Endothelial cell of umbilical vein (primary cell): Measurements from ENCODE around the gene KATNAL2. TPM values are rescaled to one million over a fixed set of nuclear protein-coding genes. Genes with fewer than 3 reads are reported as not detected.

Experiments
- BruUV-seq: library from RNA; stranded (reverse); fragments of 400-500 nt; replicated peaks from 2 replicates; lab custom pipeline; 2021; lab: Mats Ljungman, UMichigan
- CTCF ChIA-PET: fragments of 300-600, 350-600 bp; sonication (Branson Sonifier 250); formaldehyde crosslinking; loops from one replicate; lab custom pipeline; 2021; ENCODE audit warnings: antibody characterized with exemption, inconsistent platforms; lab: Charles Lee
- POLR2A ChIA-PET: fragments of 300-600, 350-600 bp; sonication (Branson Sonifier 250); formaldehyde crosslinking; loops from one replicate; lab custom pipeline; 2021; ENCODE audit warnings: antibody characterized with exemption, inconsistent platforms; lab: Charles Lee
- DNase-seq: peaks from one replicate; pipeline ENCODE4 v3.0.0-alpha.2; 2011; ENCODE audit warnings: low read depth, low spot score
- FAIRE-seq: peaks from 2 replicates; lab custom pipeline; 2011; peaks lifted over from hg19 to GRCh38; lab: Jason Lieb, UNC
- H2AFZ ChIP-seq: 2 replicates; pipeline ENCODE4 v1.6.0; 2012; ENCODE audit warnings: low read depth, low read length, control low read depth, inconsistent platforms
- H3K27ac ChIP-seq: 2 replicates; pipeline ENCODE4 v1.5.1; 2011; ENCODE audit warnings: low read depth, mild to moderate bottlenecking, control low read depth, low read length, moderate library complexity; ENCODE audit not compliant: insufficient read depth
- H3K27me3 ChIP-seq, 2 experiments: 2 replicates each; pipeline versions ENCODE4 v1.6.0 to v1.6.1; 2011; ENCODE audit warnings: low read length in 2 of 2, mixed read lengths in 1 of 2; ENCODE audit not compliant: control insufficient read depth in 2 of 2, insufficient read depth in 2 of 2
- H3K36me3 ChIP-seq, 2 experiments: 2 replicates in 1 of 2; 3 replicates in 1 of 2; pipeline ENCODE4 v1.5.1; 2011; ENCODE audit warnings: low read length in 2 of 2, mild to moderate bottlenecking in 1 of 2, moderate library complexity in 1 of 2; ENCODE audit not compliant: control insufficient read depth in 2 of 2, insufficient read depth in 2 of 2; ENCODE audit errors: extremely low read depth in 1 of 2
- H3K4me1 ChIP-seq: 3 replicates; pipeline ENCODE4 v1.5.1; 2011; ENCODE audit warnings: mild to moderate bottlenecking, low read length; ENCODE audit not compliant: control insufficient read depth, insufficient read depth; ENCODE audit errors: extremely low read depth
- H3K4me2 ChIP-seq: 2 replicates; pipeline ENCODE4 v1.6.1; 2011; ENCODE audit warnings: low read length, control low read depth, mixed read lengths; ENCODE audit not compliant: insufficient read depth
- H3K4me3 ChIP-seq, 3 experiments: fragments of 200-600 bp in 1 of 3; sonication (generic), shearing (Covaris generic) in 1 of 3; replicated peaks in 1 of 3; 2 replicates each; pipeline ENCODE4 v1.5.1; 2011 to 2016; ENCODE audit warnings: control low read depth in 3 of 3, low read length in 3 of 3, mild to moderate bottlenecking in 2 of 3, inconsistent platforms in 1 of 3, low read depth in 1 of 3, moderate library complexity in 1 of 3; ENCODE audit not compliant: insufficient read depth in 1 of 3
- H3K79me2 ChIP-seq: 2 replicates; pipeline ENCODE4 v1.6.0; 2012; ENCODE audit warnings: low read length, inconsistent platforms; ENCODE audit not compliant: control insufficient read depth, insufficient read depth
- H3K9ac ChIP-seq: replicated peaks from 2 replicates; pipeline ENCODE3; 2011; ENCODE audit warnings: low read length, control low read depth; ENCODE audit not compliant: insufficient read depth; ENCODE audit errors: extremely low read depth
- H3K9me1 ChIP-seq: replicated peaks from 3 replicates; pipeline ENCODE4 v1.6.0; 2011; ENCODE audit warnings: mild to moderate bottlenecking, low read length; ENCODE audit not compliant: control insufficient read depth, insufficient read depth; ENCODE audit errors: extremely low read depth
- H3K9me3 ChIP-seq: replicated peaks from 2 replicates; pipeline ENCODE4 v1.5.1; 2012; ENCODE audit warnings: low read length, inconsistent platforms; ENCODE audit not compliant: control insufficient read depth, insufficient read depth
- H4K20me1 ChIP-seq: replicated peaks from 2 replicates; pipeline ENCODE3; 2011; ENCODE audit warnings: mild to moderate bottlenecking, low read length; ENCODE audit not compliant: control insufficient read depth, insufficient read depth; ENCODE audit errors: extremely low read depth
- EZH2 ChIP-seq: IDR thresholded peaks from 2 replicates; pipeline ENCODE4 v1.6.1; 2012; ENCODE audit warnings: borderline replicate concordance, low read depth, mild to moderate bottlenecking, moderate library complexity, low read length, inconsistent platforms; ENCODE audit not compliant: severe bottlenecking
- FOS ChIP-seq: IDR thresholded peaks from 2 replicates; pipeline ENCODE4 v1.6.1; 2011; ENCODE audit warnings: mild to moderate bottlenecking, low read length, moderate library complexity, borderline replicate concordance; ENCODE audit not compliant: insufficient read depth
- GATA2 ChIP-seq: IDR thresholded peaks from 2 replicates; pipeline ENCODE4 v1.7.0; 2011; ENCODE audit warnings: low read depth, mild to moderate bottlenecking, moderate library complexity, mixed read lengths, low read length; ENCODE audit not compliant: insufficient read length, insufficient read depth
- JUN ChIP-seq: IDR thresholded peaks from 2 replicates; pipeline ENCODE4 v1.6.1; 2011; ENCODE audit warnings: borderline replicate concordance, low read depth; ENCODE audit not compliant: insufficient read length, insufficient read depth
- MYC ChIP-seq: IDR thresholded peaks from one replicate; pipeline ENCODE4 v1.6.1; 2011; ENCODE audit warnings: mild to moderate bottlenecking, low read depth, low read length
- POLR2A ChIP-seq: IDR thresholded peaks from 2 replicates; pipeline ENCODE4 v1.6.1; 2012; ENCODE audit warnings: low read depth, mild to moderate bottlenecking, control low read depth, low read length
- POLR2AphosphoS5 ChIP-seq: IDR thresholded peaks from 2 replicates; pipeline ENCODE4 v1.6.1; 2012; ENCODE audit warnings: low read depth, mild to moderate bottlenecking, control low read depth, low read length, moderate library complexity; ENCODE audit not compliant: insufficient read depth
- dilution Hi-C: fragments of 300-500 bp; cut with MboI; formaldehyde crosslinking; loops from one replicate; pipeline ENCODE4 v1.15.0; 2019; ENCODE audit warnings: low sequenced_read_pairs; ENCODE audit not compliant: extremely low pct_ligation_motif_present
- intact Hi-C: fragments of 100-400 bp; cut with micrococcal nuclease; formaldehyde crosslinking; loops from one replicate; pipeline ENCODE4 v1.10.0; 2022
- polyA plus RNA-seq, 4 experiments: library from polyadenylated mRNA; depleted of rRNA in 3 of 4; stranded (reverse) in 3 of 4; unstranded in 1 of 4; fragments of >200 nt; gene quantifications; 2 replicates each; pipeline versions ENCODE4 v1.2.1 to v1.2.3, GENCODE V29; 2011 to 2012; ENCODE audit warnings: missing spikeins in 1 of 4
- total RNA-seq: library from RNA; stranded (reverse); gene quantifications from 2 replicates; pipeline ENCODE4 v1.2.3, GENCODE V29; 2021
- TF ChIP-seq, protein P1 (sequence below): IDR thresholded peaks from 2 replicates; pipeline ENCODE4 v1.6.1; 2011; ENCODE audit not compliant: insufficient read depth, insufficient read length
- TF ChIP-seq, protein P2 (sequence below), 2 donors: IDR thresholded peaks; 1 replicate in 1 of 2; 2 replicates in 1 of 2; pipeline ENCODE4 v1.5.1; 2011; ENCODE audit warnings: low read length in 2 of 2, mild to moderate bottlenecking in 2 of 2, moderate library complexity in 2 of 2, control low read depth in 1 of 2, inconsistent platforms in 1 of 2, low read depth in 1 of 2; ENCODE audit not compliant: insufficient read depth in 1 of 2; ENCODE audit errors: extremely low read depth in 1 of 2

Gene KATNAL2
- total and polyA plus RNA-seq, 2 donors (not counting 3 experiments of a cell fraction or from before 2014, with no cell fraction given) = 0.51 to 1.3 TPM

DNA sequence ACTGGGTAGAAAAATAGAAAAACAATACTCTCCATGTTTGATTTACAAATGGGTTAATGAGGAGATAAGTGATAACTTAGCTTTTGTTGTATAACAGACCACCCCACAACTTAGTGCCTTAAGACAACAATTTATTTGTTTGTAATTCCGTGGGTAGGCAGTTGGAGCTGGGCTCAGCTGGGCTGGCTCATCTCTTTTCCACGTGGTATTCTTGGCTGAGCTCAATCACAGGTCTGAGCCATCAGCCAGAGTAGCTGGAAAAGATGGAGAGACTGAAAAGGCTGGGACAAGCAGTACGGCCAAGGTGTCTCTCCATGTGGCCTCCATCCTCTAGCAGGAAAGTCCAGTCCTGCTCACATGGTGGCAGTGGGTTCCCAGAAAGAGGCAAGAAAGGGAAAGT is 150.2 kb downstream of the KATNAL2 start:
- no peak for TF ChIP-seq FOS
- no peak for TF ChIP-seq POLR2A
- no peak for TF ChIP-seq MYC
- TF ChIP-seq, protein P1, sequence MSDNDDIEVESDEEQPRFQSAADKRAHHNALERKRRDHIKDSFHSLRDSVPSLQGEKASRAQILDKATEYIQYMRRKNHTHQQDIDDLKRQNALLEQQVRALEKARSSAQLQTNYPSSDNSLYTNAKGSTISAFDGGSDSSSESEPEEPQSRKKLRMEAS = no peak
- TF ChIP-seq GATA2 = no peak
- TF ChIP-seq JUN = no peak
- TF ChIP-seq, protein P2, sequence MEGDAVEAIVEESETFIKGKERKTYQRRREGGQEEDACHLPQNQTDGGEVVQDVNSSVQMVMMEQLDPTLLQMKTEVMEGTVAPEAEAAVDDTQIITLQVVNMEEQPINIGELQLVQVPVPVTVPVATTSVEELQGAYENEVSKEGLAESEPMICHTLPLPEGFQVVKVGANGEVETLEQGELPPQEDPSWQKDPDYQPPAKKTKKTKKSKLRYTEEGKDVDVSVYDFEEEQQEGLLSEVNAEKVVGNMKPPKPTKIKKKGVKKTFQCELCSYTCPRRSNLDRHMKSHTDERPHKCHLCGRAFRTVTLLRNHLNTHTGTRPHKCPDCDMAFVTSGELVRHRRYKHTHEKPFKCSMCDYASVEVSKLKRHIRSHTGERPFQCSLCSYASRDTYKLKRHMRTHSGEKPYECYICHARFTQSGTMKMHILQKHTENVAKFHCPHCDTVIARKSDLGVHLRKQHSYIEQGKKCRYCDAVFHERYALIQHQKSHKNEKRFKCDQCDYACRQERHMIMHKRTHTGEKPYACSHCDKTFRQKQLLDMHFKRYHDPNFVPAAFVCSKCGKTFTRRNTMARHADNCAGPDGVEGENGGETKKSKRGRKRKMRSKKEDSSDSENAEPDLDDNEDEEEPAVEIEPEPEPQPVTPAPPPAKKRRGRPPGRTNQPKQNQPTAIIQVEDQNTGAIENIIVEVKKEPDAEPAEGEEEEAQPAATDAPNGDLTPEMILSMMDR (IDR thresholded peaks at IDR 0.05; ENCODE audit: extremely low read depth in 1 of 2, insufficient read depth in 1 of 2, low read depth in 1 of 2, low read length in 2 of 2) = no peak
- TF ChIP-seq EZH2 = no peak
- TF ChIP-seq POLR2AphosphoS5 = no peak

More for the DNA sequence above, 150.2 kb downstream of the KATNAL2 start:
- no peak overlapping the region for H3K27ac ChIP-seq
- no peaks in the 10 kb centered on the region for H3K9me3 ChIP-seq
- no peaks in the 10 kb centered on the region for H3K36me3 ChIP-seq
- H3K4me2 ChIP-seq = no peak overlapping the region
- H3K4me1 ChIP-seq = no peaks in the 10 kb centered on the region
- no peak overlapping the region for H3K4me3 ChIP-seq
- dilution Hi-C loops = no loop called here
- ChIA-PET POLR2A (no interaction called here), CTCF (interaction anchor here (2.1 kb wide), 1 partner anchor 16 kb away, joined by 6 read pairs; no protein-coding TSS in a partner anchor)
- H4K20me1 ChIP-seq = no peaks in the 10 kb centered on the region
- FAIRE-seq = no peak
- BruUV-seq = no TSS peak
- H3K27me3 ChIP-seq = no peaks in the 10 kb centered on the region
- no peaks in the 10 kb centered on the region for H3K79me2 ChIP-seq
- DNase-seq = no peak
- H3K9ac ChIP-seq = no peak overlapping the region
- no peak overlapping the region for H2AFZ ChIP-seq
- no peaks in the 10 kb centered on the region for H3K9me1 ChIP-seq
- intact Hi-C loops = no loop called here
